ENCODE results near the gene TTC3. TPM values are rescaled to one million over a fixed set of nuclear protein-coding genes. Genes with fewer than 3 reads are reported as not detected.

Gene TTC3
- total and polyA plus RNA-seq, 2 donors (not counting 1 experiment from before 2014, with no cell fraction given): 42.0 to 163 TPM

DNA sequence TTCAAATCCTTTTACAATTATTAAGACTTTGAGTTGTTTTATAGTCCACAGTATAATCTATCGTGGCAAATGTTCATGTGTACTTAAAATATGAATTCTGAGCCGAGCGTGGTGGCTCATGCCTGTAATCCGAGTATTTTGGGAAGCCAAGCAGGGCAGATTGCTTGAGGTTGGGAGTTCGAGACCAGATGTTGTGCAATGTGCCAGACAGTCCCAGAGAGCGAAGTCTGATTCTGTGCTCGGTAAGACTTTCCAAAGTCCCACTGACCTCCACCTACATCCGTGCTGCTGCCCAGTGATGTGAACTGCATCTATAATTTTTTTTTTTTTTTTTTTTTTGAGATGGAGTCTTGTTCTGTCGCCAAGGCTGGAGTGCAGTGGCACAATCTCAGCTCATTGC, 141.9 kb downstream of the TTC3 start:
- Histone ChIP-seq H3K27ac (ENCODE audit: low read length in 2 of 2) (no peak overlapping the region), H3K4me1 (ENCODE audit: control insufficient read depth in 2 of 2, insufficient read depth in 2 of 2, low read length in 2 of 2) (peaks cover 7 to 11% of the 10 kb centered on the region in 2 donors), H3K27me3 (replicated peaks in 1 of 4; ENCODE audit: control extremely low read depth in 1 of 4, control insufficient read depth in 3 of 4, insufficient read depth in 4 of 4, low read length in 3 of 4) (no peaks in the 10 kb centered on the region), H3K79me2 (ENCODE audit: control insufficient read depth, insufficient read depth, low read length) (peaks cover 2% of the 10 kb centered on the region), H3K9ac (ENCODE audit: low read length) (no peak overlapping the region), H3K9me3 (ENCODE audit: control extremely low read depth in 1 of 3, control insufficient read depth in 2 of 3, insufficient read depth in 1 of 3, low read length in 2 of 3) (peaks cover 0 to 6% (median 0%) of the 10 kb centered on the region in 3 donors), H3K4me3 (ENCODE audit: control extremely low read depth in 1 of 5, extremely low read depth in 1 of 5, insufficient read depth in 1 of 5, low read depth in 2 of 5, low read length in 4 of 5) (no peak overlapping the region), H4K20me1 (ENCODE audit: control insufficient read depth, insufficient read depth, low read length, poor library complexity, severe bottlenecking) (no peaks in the 10 kb centered on the region), H3K36me3 (replicated peaks in 1 of 2; ENCODE audit: control extremely low read depth in 1 of 2, control insufficient read depth in 1 of 2, extremely low read depth in 1 of 2, insufficient read depth in 2 of 2, low read length in 1 of 2) (no peaks in the 10 kb centered on the region), H3K4me2 (replicated peaks; ENCODE audit: low read depth, low read length, poor library complexity, severe bottlenecking) (no peak overlapping the region), H2AFZ (ENCODE audit: insufficient read depth, low read depth, low read length, poor library complexity, severe bottlenecking) (no peak overlapping the region)
- DNase-seq (no peak), ATAC-seq (ENCODE audit: low read depth) (no peak)
- TF ChIP-seq, protein P1, sequence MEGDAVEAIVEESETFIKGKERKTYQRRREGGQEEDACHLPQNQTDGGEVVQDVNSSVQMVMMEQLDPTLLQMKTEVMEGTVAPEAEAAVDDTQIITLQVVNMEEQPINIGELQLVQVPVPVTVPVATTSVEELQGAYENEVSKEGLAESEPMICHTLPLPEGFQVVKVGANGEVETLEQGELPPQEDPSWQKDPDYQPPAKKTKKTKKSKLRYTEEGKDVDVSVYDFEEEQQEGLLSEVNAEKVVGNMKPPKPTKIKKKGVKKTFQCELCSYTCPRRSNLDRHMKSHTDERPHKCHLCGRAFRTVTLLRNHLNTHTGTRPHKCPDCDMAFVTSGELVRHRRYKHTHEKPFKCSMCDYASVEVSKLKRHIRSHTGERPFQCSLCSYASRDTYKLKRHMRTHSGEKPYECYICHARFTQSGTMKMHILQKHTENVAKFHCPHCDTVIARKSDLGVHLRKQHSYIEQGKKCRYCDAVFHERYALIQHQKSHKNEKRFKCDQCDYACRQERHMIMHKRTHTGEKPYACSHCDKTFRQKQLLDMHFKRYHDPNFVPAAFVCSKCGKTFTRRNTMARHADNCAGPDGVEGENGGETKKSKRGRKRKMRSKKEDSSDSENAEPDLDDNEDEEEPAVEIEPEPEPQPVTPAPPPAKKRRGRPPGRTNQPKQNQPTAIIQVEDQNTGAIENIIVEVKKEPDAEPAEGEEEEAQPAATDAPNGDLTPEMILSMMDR (IDR thresholded peaks at IDR 0.05): no peak
- no peak for TF ChIP-seq EZH2 (IDR thresholded peaks at IDR 0.05; ENCODE audit: borderline replicate concordance, insufficient read depth, low read depth, low read length, poor library complexity, severe bottlenecking)
- H3K4me1 Mint-ChIP-seq: peaks cover 9% of the 10 kb centered on the region
- 100% methylated on average over 4 of the region's 9 CpGs for WGBS (ENCODE audit: insufficient coverage)
- H3K27ac Mint-ChIP-seq: no peak overlapping the region
- H3K4me3 Mint-ChIP-seq: no peak overlapping the region
- POLR2A ChIA-PET: no interaction called here
- H3K27me3 Mint-ChIP-seq: no peaks in the 10 kb centered on the region
- peaks cover 2% of the 10 kb centered on the region for H3K9me3 Mint-ChIP-seq (ENCODE audit: insufficient read depth)
- CTCF ChIA-PET: no interaction called here
- intact Hi-C loops (cut with micrococcal nuclease): no loop called here

DNA sequence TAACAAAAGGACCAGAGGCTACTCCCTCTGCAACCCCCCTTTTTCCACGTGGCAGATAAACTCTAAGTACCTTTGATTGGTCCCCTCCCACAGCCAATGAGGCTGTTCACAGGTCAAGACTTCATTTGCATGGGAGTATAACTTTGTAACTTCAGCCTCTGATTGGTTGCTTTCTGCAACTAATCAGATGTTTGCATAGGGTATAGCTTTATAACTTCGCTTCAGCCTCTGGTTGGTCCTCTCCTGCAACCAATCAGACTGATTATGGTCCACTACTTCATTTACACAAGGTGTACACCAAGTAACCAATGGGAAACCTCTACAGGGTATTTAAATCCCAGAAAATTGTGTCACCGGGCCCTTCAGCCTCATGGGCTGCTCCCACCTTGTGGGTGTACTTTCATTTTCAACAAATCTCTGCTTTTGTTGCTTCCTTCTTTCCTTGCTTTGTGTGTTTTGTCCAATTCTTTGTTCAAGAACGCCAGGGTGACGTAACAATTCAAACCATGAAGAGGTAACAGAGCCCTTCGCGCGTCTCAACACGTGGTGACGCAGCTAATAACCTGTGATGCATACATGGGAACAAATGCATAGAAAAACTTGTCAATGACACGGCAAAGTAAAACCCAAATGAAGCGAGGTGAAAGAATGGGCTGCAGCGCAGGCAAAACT, 146.8 kb downstream of the TTC3 start:
- Histone ChIP-seq H3K4me2 (replicated peaks; ENCODE audit: low read depth, low read length, poor library complexity, severe bottlenecking) (peak overlapping the region; percentile 92), H3K4me1 (ENCODE audit: control insufficient read depth in 2 of 2, insufficient read depth in 2 of 2, low read length in 2 of 2) (peaks cover 8 to 21% of the 10 kb centered on the region in 2 donors), H3K4me3 (ENCODE audit: control extremely low read depth in 1 of 5, extremely low read depth in 1 of 5, insufficient read depth in 1 of 5, low read depth in 2 of 5, low read length in 4 of 5) (peak overlapping the region; percentile 36 to 86 (median 78)), H4K20me1 (ENCODE audit: control insufficient read depth, insufficient read depth, low read length, poor library complexity, severe bottlenecking) (no peaks in the 10 kb centered on the region), H3K9ac (ENCODE audit: low read length) (peak overlapping the region; percentile 89), H3K27ac (ENCODE audit: low read length in 2 of 2) (no peak overlapping the region), H3K79me2 (ENCODE audit: control insufficient read depth, insufficient read depth, low read length) (peaks cover 6% of the 10 kb centered on the region), H3K27me3 (replicated peaks in 1 of 4; ENCODE audit: control extremely low read depth in 1 of 4, control insufficient read depth in 3 of 4, insufficient read depth in 4 of 4, low read length in 3 of 4) (no peaks in the 10 kb centered on the region), H2AFZ (ENCODE audit: insufficient read depth, low read depth, low read length, poor library complexity, severe bottlenecking) (peak overlapping the region; percentile 94), H3K36me3 (replicated peaks in 1 of 2; ENCODE audit: control extremely low read depth in 1 of 2, control insufficient read depth in 1 of 2, extremely low read depth in 1 of 2, insufficient read depth in 2 of 2, low read length in 1 of 2) (peaks cover 0 to 7% of the 10 kb centered on the region in 2 experiments), H3K9me3 (ENCODE audit: control extremely low read depth in 1 of 3, control insufficient read depth in 2 of 3, insufficient read depth in 1 of 3, low read length in 2 of 3) (peaks cover 0 to 8% (median 0%) of the 10 kb centered on the region in 3 donors)
- ATAC-seq (ENCODE audit: low read depth): no peak
- Mint-ChIP-seq H3K9me3 (ENCODE audit: insufficient read depth) (no peaks in the 10 kb centered on the region), H3K27me3 (no peaks in the 10 kb centered on the region), H3K4me1 (peaks cover 19% of the 10 kb centered on the region), H3K4me3 (peak overlapping the region; percentile 96), H3K27ac (peak overlapping the region; percentile 91)
- 25% methylated on average over 12 of the region's 13 CpGs for WGBS (ENCODE audit: insufficient coverage)
- intact Hi-C loops (cut with micrococcal nuclease): loop anchor here (2.0 kb wide), 4 partner anchors 39 to 243 kb away; partner anchors contain the start of genes PIGP and TTC3
- POLR2A ChIA-PET: interaction anchor here (0.5 to 0.9 kb wide), 2 partner anchors 47 to 147 kb away, joined by 3 to 5 read pairs; partner anchors contain the start of genes DYRK1A and VPS26C
- TF ChIP-seq, protein P1 (IDR thresholded peaks at IDR 0.05): no peak
- no peak for TF ChIP-seq EZH2 (IDR thresholded peaks at IDR 0.05; ENCODE audit: borderline replicate concordance, insufficient read depth, low read depth, low read length, poor library complexity, severe bottlenecking)
- DNase-seq: peak; percentile 52
- CTCF ChIA-PET: interaction anchor here (0.7 to 1.6 kb wide), 4 partner anchors 19 to 221 kb away, joined by 3 to 9 read pairs (median 4); partner anchors contain the start of gene VPS26C

All from B cell (primary cell).